GM18867 (cell line): ENCODE measurements around the gene DROSHA.
"Not testable (repeated sequence)": the region's sequence is repeated elsewhere in the genome, so short reads cannot be mapped to it uniquely, and the experiment has no call there.

Source experiments
- ATAC-seq: cut with Tn5 transposase; IDR thresholded peaks from one replicate; pipeline ENCODE4 v1.9.1; 2021; ENCODE audit warnings: mild to moderate bottlenecking, moderate library complexity; ENCODE audit not compliant: unreplicated experiment

Gene DROSHA

DNA sequence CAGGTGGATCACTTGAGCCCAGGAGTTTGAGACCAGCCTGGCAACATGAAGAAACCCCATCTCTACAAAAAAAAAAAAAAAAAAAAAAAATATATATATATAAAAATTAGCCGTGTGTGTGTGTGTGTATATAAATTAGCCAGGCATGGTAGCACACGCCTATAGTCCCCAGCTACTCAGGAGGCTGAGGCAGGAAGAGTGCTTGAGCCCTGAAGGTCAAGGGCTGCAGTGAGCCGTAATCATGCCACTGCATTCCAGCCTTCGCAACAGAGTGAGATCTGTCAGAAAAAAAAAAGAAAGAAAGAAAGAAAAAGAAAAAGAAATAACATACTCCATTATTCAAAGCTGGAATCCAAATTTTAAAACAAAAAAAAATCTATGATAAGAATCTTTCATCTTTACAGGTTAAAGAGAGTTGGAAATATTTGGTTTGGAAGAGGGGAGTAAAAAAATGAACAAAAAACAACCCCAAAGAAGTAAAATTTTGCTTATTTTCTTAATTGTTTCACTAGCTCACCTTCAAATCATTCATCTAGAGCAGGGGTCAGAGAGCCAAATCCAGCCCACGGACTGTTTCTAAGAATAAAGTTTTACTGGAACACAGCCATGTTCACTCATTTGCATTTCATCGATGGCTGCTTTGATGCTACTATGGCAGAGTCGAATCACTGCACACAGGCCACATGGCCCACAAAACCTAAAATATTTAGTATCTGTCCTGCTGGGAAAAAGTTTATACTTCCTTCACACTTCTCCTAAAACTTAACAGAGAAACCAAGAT lies 109.9 kb downstream of the DROSHA start:
- ATAC-seq = no peak

GRCh38 chr5:31417512-31417911 lies 114.4 kb downstream of the DROSHA start:
- no peak for ATAC-seq

- no peak for ATAC-seq
Observed at GRCh38 chr5:31416547-31416946, 115.3 kb downstream of the DROSHA start.

DNA sequence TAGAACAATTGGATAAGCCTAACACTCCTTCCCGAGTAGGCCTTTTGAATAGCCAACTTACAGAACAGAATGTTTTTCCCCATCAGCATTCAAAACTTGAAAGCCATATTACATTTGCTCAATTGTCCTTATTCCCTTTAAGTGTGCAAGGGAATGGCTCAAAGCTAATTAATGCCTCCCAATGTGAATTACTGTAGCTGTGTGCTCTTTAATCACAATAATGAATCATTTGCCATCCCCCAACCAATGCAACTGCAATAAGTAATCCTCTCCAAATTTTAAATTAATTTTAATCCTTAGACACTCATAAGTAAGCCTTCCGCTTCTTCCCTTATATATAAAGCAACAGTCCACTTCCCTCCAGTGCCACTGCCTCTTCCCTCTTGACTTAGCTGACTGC lies 115.9 kb downstream of the DROSHA start:
- ATAC-seq = no peak

- no peak for ATAC-seq
Observed at GRCh38 chr5:31415009-31415923, 116.6 kb downstream of the DROSHA start.

GRCh38 chr5:31413030-31413812 lies 118.7 kb downstream of the DROSHA start:
- ATAC-seq = no peak

DNA sequence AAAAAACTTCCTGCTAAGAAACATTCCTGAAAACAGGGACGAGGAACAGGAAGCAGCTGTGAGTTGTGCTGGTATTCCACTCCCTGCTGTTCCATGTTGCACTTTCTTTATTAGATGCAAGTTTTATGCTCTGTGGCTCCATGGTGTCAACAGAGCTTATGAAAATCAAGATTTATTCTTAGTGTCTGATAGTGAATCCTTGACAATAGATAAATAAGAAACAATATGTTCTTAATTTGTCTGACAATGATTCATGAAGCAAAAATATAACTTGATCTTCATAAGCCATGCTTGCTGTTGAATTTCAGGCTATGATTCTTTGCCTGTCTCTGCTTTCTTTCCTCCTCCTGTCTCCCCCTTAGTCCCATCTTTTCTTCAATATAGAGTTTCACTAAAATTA lies 119.6 kb downstream of the DROSHA start:
- no peak for ATAC-seq

- no peak for ATAC-seq
Observed at GRCh38 chr5:31410089-31410488, 121.8 kb downstream of the DROSHA start.

GRCh38 chr5:31408814-31409213 lies 123.1 kb downstream of the DROSHA start:
- no peak for ATAC-seq

DNA sequence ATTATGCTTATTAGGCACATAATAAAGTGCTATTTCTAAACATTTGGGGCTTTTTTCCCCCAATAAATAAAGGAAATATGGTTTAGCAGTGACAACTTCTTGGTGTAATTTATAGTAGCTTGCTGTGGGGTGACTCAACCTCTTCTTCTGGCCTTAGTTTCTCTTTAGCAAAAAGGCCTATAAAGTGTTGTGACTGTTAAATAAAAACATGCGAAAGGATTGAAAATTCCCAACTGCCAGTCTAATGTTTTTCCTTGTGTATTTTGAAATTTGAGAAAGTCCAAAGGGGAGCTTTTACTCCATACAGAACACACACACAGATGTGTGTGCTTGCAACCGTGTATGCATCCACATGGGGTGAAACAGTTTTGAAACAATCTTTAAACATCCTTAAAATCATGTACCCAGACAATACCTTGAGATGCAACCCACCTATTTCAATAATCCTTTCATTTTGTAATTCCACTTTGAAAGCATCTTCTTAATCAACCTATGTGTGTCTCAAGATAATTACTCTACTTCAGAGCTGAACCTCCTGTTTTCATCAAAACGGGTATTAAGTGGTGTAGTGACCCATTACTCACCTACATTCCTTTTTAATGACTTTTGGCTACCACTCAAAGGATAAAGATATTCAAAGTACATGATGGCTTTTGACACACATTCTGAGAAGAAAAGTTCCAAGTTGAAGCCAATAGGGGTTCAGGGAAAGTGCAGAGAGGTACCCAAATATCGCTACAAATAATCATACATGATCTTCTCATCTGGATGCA lies 123.8 kb downstream of the DROSHA start:
- no peak for ATAC-seq

- ATAC-seq = no peak
Observed at GRCh38 chr5:31404325-31404724, 127.6 kb downstream of the DROSHA start.

GRCh38 chr5:31401691-31402090 lies 130.2 kb downstream of the DROSHA start:
- no peak for ATAC-seq

GRCh38 chr5:31397926-31398557 lies 133.9 kb downstream of the DROSHA start:
- ATAC-seq = no peak

DNA sequence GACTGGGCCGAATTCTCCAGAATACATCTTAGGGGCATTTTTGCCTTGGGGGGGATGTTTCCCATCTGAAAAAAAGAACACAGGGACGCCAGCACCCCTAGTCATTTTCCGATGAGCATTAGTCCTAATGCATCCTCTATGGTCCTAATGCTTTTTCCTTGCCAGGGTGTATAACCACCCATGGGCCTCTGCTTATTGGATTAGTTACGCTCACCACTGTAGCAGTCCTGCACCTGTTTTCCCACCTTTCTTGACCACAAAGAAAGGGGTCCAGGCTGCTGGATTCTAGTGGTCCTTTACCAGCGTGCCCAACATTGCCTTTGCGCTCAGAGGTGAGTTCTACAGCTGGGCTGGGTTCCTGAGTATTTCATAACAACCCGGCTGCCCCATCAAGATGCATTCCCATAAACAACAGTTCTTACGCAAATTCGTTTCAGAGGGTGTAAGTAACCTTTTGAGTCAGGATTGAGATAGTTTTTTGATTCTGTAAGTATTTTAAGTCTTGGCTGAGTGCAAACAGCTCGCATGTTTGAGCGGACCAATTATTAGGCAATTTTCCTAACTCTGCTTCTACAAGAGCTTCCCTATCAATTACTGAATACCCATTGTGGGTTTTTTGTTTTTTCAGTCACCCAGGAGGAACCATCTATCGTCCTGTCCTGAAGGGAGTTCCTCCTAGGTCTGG lies 135.1 kb downstream of the DROSHA start:
- ATAC-seq = no peak

DNA sequence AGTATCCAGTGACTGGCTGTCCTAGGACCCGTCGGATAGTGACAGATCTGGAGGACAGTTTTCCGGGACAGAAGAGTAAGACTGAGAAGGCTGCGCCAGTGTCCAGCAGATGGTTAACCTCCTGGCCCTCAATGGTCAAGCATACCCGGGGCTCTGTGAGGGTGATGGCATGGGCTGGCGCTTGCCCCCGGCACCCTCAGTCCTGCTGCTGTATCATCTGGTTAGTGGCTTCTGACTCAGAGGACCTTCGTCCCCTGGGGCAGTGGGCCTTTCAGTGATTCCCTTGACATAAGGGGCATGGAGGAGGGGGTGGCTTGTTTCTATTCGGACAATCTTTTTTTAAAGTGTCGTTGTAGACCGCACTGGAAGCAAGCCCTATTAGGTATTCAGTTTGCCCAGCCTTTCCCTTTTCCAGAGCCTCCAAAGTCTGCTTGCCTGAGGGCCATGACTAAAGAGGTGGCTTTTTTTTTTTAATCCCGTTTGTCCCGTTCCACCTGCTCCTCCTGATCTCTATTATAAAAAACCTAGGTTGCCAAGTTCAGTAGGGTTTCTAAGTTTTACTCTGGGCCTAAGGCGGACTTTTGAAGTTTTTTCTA lies 136.3 kb downstream of the DROSHA start:
- ATAC-seq = not testable (repeated sequence)

DNA sequence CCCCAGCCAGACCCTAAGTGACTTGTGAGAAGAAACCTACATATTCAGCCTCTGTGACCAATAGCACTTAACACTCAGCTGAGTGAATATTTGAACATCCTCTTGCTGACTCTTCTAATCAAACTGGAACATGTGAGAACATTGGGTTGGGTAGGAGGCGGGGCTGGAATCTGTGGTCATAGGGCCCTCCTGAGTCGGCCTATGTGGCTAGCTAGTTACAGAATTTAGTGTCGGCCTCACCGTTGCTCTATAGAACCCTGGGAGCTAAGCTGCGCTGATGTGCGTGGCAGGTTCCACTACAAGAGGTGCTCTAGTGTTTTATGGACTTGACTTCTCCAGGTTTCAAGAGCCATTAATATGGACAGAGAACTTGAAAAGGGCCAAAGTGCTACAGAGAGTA lies 138.8 kb downstream of the DROSHA start:
- no peak for ATAC-seq

- ATAC-seq = no peak
Observed at GRCh38 chr5:31392061-31392460, 139.8 kb downstream of the DROSHA start.

DNA sequence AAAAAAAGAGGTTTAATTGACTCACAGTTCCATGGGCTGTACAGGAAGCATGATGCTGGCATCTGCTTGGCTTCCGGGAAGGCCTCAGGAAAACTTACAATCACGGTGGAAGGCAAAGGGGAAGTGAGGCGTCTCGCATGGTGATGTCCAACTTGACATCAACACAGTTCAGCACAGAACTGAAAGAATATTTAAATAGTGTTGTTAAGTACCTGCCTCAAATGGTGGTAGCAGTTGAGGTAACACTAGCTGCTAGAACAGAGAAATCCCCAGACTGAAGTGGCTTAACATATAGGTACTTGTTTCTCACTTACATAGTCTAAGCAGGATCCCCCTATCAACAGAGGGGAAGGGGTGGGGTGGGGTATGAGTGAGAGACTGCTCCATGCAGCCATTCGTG lies 141.6 kb downstream of the DROSHA start:
- no peak for ATAC-seq
